GM18909 (cell line): Measurements from ENCODE around the gene PRKACA.

ENCODE experiments used
- ATAC-seq: cut with Tn5 transposase; IDR thresholded peaks from one replicate; pipeline ENCODE4 v1.9.1; 2021; ENCODE audit warnings: mild to moderate bottlenecking; ENCODE audit not compliant: unreplicated experiment, poor library complexity

The PRKACA gene

GRCh38 chr19:14097532-14098151 is 19.9 kb downstream of the PRKACA start:
- no peak for ATAC-seq

GRCh38 chr19:14096272-14096992 is 21.1 kb downstream of the PRKACA start:
- ATAC-seq = no peak

DNA sequence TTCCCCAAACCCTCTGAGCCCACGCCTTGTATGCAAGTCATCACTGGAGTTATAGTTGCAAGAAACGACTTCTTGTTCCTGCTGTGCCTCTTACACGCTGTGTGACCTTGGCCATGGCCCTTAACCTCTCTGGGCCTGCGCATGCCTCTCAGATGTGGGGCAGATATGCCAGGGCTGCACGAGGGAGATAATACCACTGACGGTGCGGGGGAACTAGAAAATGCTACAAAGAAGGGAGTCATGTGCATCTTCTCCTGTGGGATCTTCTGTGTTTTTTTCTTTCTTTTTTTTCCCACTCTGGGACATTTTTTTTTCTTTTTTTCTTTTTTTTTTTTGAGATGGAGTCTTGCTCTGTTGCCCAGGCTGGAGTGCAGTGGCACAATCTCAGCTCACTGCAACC is 22.7 kb downstream of the PRKACA start:
- ATAC-seq = no peak

- ATAC-seq = no peak
Measured at GRCh38 chr19:14093117-14093823, 24.3 kb downstream of the PRKACA start.

GRCh38 chr19:14091813-14092462 is 25.6 kb downstream of the PRKACA start:
- ATAC-seq = peak; percentile 22

GRCh38 chr19:14091081-14091812 is 26.3 kb downstream of the PRKACA start:
- peak; percentile 58 for ATAC-seq

- ATAC-seq = peak; percentile 47
Measured at GRCh38 chr19:14090509-14091080, 27.0 kb downstream of the PRKACA start, which contains the start of gene SAMD1. Gene SAMD1, minus strand, starts transcription at chr19:14090751.

DNA sequence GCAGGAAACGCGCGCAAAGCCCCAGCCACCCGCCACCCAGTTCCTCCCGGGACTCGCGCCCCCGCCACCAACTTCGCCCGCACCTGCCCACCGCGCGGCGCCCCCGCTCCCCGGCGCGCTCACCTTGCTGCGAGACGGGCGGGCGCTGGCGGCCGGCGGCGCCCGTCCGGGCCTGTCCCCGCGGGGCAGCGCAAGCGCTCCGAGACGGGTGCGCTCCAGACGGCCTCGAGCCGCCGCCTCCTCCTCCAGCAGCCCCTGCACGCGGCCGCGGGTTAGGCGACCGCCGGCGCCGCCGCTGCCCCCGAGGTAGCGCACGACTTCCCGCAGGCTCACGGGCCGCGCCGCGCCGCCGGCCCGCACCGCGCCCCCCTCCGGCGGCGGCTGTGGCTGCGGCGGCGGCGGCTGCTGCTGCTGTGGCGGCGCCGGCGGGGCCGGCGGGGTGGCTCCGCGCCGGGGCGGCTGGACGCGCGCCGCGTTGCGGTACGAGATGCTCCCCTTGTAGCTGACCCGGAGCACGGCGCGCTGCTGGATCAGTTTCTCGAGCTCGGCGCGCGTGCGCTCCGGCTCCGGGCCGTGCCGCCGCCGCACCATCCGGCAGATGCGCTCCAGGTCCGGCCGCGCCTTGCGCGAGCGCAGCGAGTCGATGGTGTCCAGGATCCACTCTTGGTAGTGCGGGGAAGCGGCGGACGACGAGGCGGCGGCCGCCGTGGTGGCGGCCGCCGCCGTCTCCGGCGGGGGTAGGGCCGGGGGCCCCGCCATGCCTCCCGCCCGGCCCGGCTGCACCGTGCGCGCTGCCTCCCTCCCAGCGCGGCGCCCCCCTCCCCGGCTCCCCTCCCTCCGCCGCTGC is 27.7 kb downstream of the PRKACA start:
- ATAC-seq = peak; percentile 26

GRCh38 chr19:14089412-14089661 is 28.2 kb downstream of the PRKACA start:
- no peak for ATAC-seq

DNA sequence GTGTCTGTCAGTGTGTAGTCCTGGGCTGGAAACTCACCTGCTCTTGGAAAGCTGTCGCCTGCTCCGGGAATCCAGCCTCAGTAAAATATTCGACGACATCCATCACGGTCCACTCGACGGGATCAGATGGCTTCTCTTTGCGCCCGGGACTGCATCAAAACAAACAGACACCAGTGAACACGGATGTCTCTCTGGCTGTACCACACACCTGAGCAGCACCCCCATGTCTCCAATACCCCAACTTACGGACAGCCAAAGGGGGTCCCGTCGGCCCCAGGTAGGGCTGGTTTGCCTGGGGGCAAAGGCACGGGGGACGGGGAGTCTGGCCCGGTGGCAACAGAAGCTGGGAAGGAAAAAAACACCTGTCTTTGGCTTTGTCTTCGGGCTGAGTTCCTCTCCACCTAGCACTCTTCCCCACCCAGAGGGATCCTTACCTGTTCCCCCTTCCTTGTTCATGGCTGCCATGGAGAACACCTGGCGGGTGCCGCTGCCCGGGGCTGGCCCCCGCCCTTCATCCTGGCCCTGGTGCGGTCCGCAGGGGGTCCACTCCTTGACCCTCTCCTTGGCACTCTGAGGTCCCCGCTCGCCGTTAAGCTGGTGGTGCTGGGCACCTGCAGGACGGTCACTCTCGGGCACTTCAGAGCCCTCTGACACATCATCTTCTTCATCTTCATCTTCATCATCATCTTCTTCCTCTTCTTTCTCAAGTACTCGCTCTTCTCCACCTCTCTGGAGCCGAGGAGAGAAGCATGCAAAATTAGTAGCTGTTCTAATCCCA is 28.7 kb downstream of the PRKACA start:
- no peak for ATAC-seq

DNA sequence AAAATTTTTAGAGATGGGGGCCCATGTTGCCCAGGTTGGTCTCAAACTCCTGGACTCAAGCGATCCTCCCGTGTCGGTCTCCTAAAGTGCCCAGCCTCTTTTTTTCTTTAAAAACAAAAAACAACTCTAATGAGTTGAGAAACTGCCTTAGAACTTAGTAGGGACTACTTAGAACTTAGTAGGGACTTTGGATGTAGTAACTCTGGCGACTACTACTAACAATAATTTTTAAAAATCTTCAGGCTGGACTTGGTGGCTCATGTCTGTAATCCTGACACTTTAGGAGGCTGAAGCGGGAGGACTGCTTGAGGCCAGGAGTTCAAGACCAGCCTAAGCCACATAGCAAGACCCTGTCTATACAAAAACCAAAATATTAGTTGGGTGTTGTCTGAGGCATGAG is 31.5 kb downstream of the PRKACA start:
- ATAC-seq = no peak

DNA sequence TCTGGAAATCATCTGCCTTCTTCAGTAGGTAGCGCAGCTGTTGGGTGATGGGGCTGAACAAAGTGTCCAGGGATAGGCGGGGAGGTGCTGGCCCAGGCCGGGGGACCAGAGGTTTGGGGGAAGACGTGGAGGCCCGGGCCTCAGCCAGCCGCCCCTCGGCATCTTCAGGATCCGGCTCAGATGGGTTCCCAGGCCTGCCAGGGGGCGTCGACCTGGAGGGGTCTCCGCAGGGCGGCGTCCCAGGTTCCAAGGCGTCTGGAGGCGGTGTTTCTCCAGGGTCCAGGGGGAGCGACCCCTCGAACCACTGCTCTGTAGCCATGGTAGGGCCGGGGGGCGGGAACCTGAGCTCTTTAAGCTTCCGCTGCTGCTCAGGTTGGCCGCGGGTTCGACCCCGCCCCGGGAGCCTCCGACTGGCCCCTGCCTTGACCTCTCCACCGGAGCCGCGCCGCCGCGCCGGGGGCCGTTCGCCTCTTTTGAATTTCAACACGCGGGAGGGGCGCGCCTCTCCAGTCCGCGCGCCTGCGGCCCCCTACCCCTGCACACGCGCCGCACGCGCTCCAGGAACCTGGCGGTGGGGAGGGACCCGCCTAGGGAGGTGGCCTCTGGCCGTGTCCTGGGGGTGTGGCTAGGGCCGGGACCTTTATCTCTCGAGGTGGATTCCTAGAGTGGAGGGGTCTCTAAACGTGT is 32.1 kb downstream of the PRKACA start, which contains the start of gene C19orf67:
Gene C19orf67, minus strand, starts transcription at position 475 of the 687 bp plus-strand sequence. Its CDS starts 156 bp downstream, at position 319.
- no peak for ATAC-seq

- ATAC-seq = no peak
Measured at GRCh38 chr19:14082675-14082960, 34.9 kb downstream of the PRKACA start.

DNA sequence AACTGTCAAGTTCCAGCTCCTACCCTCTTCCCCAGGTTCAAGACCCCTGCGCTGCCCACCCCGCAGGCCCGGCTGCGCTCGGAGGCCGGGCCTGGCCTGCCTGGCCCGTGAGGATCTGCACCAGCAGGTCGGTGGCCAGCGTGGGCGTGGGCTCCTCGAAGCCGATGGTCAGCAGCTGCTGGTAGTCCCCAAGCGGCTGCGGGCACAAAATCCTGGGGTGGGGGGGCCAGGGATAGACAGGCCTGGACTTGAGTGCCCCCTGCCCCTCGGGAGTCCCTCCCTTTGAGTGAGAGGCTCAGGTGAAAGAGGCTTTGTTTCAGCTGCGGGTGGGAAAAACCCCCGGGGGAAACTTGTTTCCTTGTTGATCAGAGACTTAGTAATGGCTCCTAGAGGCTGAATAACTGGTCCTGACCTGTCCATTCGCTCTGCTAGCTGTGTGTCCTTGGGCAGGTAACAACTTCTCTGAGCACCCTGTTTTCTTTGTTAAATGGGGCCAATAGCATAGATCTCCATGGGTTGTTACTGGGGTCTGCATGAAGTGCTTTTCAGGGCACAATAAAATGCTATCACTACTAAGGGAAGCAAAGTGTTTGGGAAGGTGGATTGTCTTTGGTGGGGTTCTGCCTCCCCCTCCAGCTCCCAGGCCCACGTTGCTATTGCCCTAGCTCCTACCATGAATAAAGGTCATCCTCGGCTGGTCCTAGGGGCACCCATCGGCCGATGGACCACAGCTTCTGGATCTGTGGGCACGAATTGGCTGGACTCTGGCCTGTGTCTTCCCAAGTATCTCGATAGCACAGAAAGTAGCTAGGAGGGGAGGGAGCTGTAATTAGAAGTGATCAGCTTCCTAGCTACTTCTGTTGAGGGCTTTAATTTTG is 35.5 kb downstream of the PRKACA start:
- ATAC-seq = no peak

DNA sequence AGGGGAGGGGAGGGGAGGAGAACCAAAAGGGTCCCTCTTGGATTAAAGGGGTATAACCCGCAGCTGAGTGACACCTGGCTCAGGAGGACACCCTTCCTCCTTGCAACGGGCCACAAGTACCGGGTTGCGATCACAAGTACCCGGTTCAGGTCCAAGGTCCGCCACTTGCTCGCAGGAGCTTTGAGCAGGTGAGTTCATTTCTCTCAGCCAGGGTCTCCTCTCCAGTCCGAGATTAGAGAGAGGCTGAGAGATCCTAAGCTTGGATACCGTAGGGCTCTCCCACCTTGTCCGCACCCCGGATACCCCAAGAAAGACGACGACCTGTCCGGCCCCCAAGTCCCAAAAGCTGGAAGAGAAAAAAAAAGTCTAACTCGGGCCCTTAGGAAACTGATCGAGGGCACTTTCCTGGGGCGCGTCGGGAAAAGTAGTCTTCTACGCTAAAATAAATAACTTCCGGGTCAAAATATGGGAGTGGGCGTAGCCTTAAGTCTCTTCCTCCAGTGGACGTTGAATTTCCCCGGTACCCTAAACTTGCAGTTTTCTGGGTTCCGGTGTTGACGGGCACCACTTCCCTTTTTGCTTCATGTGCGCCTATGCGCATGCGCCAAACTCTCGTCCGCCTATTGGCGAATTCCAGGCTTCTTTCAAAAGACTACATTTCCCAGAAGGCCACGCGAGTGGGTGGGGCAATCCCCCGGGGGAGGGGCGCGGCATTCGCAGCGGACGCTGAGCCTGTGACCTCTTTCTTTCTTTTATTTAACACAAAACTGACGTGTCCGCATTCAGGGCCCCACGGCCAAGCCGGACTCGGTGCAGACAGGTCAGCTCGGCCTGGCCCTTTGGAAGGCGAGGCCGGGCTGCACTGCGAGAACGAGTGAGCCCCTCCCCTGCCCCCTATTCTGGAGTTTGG is 36.4 kb downstream of the PRKACA start:
- ATAC-seq = peak; percentile 84

- ATAC-seq = no peak
Measured at GRCh38 chr19:14078411-14078810, 39.2 kb downstream of the PRKACA start.
